ENCODE results near the gene BABAM2.

The BABAM2 gene

DNA sequence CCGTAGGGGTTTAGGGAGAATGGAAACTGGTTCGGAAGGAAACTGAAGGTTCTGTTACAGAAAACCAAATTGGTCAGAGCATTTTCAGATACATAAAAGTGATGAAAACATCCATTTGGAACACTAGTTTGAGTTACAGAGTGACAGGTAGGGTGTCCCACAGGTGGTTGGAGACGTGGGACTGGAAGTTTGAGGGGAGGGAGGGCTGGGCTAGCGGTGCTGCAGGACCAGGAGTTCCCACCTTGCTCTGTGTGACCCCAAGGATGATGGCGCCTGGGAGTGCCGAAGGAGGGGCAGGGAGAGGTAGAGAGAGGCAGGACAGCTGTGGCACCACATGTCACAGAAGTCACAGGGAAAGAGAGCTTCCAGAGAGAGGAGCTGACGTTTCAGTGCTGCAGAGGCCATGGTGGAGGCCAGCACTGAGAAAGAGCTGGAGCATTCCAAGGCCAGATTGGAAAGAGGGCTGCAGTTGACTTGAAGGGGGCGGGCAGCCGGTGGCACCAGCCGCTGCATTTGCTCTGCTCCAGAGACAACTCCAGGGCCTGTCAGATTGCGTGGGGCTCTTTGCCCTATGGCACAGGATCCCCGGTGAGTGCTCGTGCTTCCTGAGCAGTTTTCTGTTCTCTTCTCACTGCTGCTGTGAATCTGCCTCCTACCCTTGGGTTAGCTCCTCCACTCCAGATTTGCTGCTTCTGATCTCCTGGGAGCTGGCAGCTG, 445.9 kb downstream of the BABAM2 start:
- Histone ChIP-seq H3K4me1 (no peaks in the 10 kb centered on the region), H3K27me3 (ENCODE audit: low read depth) (no peaks in the 10 kb centered on the region), H3K9me3 (no peaks in the 10 kb centered on the region), H3K36me3 (replicated peaks) (no peaks in the 10 kb centered on the region), H3K4me3 (no peak overlapping the region)
- DNase-seq (ENCODE audit: low spot score in 2 of 2) = no peak
- in situ Hi-C loops (cut with MboI; ENCODE audit: low sequenced_read_pairs) = no loop called here

DNA sequence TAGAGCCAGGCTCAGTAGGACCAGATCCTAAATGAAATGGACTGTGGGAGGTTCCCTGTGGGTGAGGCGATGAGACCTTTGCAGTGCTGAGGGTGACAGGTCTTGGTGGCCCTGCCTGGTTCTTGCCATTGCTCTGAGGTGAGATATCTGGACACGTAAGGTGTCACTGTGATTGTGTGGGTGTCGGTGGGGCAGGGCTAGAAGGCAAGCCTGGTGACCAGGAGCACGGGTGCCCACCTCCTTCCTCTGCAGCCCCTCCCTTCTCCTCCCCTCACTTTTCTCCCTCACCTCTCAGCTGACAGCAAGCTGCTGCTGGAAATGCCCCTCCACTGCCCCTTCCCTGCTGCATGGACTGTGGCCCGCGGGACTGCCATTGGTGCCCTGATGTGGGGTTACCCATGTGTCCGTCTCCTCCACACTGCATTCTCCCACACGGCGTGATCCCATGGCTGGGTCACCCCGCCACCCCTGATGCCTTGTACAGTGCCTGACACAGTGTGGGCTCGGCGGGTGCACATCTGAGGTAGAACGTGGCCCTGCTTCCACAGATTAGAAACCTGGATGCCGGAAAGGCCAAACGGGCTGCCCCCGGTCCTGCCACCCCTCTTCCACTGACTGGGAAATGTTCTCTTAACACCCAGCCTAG, 446.6 kb downstream of the BABAM2 start:
- no peak for DNase-seq (ENCODE audit: low spot score in 2 of 2)
- Histone ChIP-seq H3K27me3 (ENCODE audit: low read depth) (no peaks in the 10 kb centered on the region), H3K4me1 (no peaks in the 10 kb centered on the region), H3K9me3 (no peaks in the 10 kb centered on the region), H3K4me3 (no peak overlapping the region), H3K36me3 (replicated peaks) (no peaks in the 10 kb centered on the region)
- in situ Hi-C loops (cut with MboI; ENCODE audit: low sequenced_read_pairs) = no loop called here

DNA sequence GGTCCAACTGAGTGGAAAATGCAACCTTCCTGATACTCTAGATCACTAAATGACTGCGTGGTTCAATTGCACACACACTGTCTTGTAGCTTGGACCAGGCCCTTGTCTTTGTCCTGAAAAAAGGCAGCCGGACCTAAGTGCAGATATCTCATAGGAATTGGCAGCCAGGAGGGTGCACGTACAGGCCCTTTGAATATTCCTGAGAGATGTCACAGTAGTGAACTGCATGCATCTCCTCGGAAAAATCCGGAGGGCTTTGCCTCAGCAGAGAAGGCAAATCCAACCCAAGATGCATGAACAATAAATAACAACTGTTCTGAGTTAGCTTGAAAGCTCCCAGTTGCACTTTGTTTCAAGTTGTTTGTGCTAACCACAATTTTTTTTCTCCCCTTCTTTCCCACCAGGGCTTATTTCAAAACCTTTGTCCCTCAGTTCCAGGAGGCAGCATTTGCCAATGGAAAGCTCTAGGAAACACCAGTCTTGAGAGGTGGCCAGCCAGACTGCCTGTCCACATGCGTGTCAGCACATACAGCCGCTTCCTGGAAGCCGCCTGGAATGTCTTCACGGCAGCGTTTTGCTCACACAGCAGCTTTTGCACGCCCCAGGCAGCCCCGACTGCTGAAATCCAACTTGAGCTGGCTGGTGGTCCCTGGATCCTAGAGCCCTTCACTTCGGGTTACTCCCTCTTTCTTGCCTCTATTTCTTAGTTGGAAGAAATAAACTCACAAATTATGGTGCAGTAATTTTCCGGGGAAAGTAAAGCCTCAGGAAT, 447.7 kb downstream of the BABAM2 start:
- in situ Hi-C loops (cut with MboI; ENCODE audit: low sequenced_read_pairs) = no loop called here
- no peak overlapping the region for H3K4me3 ChIP-seq
- no peaks in the 10 kb centered on the region for H3K9me3 ChIP-seq
- no peaks in the 10 kb centered on the region for H3K36me3 ChIP-seq (replicated peaks)
- DNase-seq (ENCODE audit: low spot score in 2 of 2) = no peak
- H3K4me1 ChIP-seq = no peaks in the 10 kb centered on the region
- H3K27me3 ChIP-seq (ENCODE audit: low read depth) = no peaks in the 10 kb centered on the region

DNA sequence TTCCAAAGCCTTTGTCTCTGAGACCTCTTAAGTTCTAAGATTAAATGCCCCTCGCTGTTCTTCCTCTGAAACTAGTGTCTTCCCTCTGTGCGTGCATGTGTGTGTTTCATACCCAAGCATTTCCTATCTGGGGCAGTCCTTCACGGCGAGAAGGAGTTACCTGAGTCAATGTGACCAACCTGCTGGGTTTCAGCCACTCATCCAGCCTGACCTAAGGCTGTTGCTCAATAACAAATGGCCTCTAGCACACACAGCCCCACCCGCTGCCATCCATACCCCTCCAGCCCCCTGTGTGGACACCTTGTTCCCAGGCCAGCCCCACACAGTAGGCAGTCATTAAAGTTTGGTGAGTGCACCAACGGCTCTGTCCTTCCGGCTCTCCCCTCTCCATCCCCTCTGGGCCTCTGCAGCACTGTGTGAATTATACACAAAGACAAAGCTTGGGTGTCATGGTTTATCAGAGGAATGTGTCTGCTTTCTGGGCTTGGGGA, 448.3 kb downstream of the BABAM2 start:
- no peak overlapping the region for H3K4me3 ChIP-seq

DNA sequence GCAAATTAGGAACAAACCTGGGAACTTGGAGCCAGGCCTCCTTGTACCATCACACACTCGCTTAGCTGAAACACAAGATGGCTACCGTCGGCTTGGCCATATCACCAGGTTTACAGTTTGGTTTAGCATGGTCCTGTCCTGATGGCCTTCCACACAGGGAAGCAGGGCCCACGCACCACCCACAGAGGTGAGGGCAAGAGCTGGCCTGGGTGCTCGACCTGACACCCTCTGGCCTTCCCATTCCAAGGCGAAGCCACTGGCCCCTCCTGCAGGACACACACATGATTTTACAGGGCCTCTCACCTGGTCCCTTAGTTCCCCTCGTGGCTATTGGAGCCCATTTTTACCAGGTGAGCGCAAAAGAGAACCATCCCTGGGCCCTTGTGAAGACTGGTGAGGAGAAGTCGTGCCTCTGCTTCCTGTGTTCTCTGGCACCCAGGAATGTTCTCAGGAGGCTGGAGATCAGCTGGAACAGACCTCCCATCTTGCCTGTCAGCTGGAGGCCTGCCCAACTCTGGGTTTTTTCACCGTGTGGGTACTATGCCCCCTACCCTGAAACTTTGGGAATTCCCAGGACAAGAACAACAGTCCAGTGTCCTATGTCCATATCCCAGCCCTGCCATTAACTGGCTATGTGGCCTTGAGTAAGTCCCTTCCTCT, 449.1 kb downstream of the BABAM2 start:
- DNase-seq (ENCODE audit: low spot score in 2 of 2) = no peak
- Histone ChIP-seq H3K4me1 (no peaks in the 10 kb centered on the region), H3K27me3 (ENCODE audit: low read depth) (no peaks in the 10 kb centered on the region), H3K36me3 (replicated peaks) (no peaks in the 10 kb centered on the region), H3K9me3 (no peaks in the 10 kb centered on the region), H3K4me3 (no peak overlapping the region)
- in situ Hi-C loops (cut with MboI; ENCODE audit: low sequenced_read_pairs) = no loop called here

More for the DNA sequence above, 448.3 kb downstream of the BABAM2 start:
- no peaks in the 10 kb centered on the region for H3K27me3 ChIP-seq (ENCODE audit: low read depth)
- no peaks in the 10 kb centered on the region for H3K36me3 ChIP-seq (replicated peaks)
- DNase-seq (ENCODE audit: low spot score in 2 of 2) = no peak
- H3K4me1 ChIP-seq = no peaks in the 10 kb centered on the region
- H3K9me3 ChIP-seq = no peaks in the 10 kb centered on the region
- in situ Hi-C loops (cut with MboI; ENCODE audit: low sequenced_read_pairs) = no loop called here

DNA sequence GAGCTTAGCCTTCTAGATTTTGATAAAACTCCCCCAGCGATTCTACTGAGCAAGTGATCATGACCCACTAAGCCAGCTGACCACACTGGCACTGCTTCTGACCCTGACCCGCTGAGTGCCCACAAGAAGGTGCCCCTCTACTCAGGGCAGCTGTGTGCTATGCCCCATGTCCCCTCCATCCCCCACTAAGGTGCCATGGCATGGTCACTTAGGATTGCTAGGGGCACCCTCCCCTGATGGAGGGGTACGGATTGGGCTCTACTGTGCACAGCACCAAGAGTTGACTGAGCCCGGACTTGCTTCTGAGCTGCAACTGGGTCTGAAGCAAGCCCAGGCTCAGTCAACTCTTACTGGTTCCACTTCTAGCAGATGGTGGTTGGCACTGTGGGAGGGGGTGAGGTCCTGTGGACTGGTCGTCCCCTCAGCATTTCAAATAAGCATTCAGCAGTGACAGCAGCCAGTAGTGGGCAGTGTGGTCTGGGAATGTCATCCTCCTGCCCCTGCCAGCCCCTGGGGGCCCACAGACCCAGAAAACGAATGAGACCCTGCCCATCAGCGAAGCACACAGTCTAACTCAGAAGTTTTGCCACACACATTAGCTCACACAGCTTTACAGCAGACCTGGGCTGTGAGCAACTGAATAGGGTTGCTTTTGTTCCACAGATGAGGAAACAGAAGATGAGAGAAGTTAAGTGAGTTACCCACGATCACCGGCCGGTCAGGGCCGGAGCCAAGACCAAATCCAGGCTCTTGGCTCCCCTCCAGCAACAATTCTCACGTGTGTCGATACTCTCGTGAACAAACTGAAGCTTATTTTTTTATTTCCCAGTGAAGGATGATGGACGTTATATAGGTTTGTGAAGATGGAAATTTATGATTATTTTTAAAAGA, 450.0 kb downstream of the BABAM2 start:
- Histone ChIP-seq H3K4me1 (no peaks in the 10 kb centered on the region), H3K27me3 (ENCODE audit: low read depth) (no peaks in the 10 kb centered on the region), H3K36me3 (replicated peaks) (no peaks in the 10 kb centered on the region), H3K4me3 (no peak overlapping the region), H3K9me3 (no peaks in the 10 kb centered on the region)
- in situ Hi-C loops (cut with MboI; ENCODE audit: low sequenced_read_pairs) = no loop called here
- DNase-seq (ENCODE audit: low spot score in 2 of 2) = no peak

DNA sequence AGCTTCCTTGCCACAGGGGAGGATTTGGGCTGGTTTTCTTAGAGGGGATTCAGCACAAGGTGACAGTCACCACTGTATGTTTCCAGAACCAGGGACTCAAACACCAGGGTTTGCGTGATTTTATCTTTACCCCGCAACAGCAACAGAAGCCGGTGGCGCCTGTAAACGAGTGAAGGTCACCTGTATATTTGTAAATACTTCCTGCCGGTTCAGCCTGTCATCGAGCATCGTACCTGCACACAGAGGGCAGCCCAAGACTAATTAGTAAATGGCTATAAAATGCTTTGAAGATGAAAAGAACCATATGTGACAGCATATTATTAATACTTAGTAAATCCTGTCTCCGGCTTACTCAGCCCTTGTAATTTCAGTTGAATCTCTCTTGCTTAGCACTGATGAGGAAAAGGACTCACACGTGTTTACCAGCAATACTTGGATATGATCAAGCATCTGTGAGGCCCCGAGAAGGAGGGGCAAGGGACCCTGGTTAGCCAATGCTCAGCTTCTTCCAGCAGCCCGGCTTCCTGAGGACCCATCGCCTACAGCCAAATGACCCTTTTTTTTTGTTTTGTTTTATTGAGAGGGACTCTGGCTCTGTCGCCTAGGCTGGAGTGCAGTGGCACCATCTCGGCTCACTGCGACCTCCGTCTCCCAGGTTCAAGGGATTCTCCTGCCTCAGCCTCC, 450.8 kb downstream of the BABAM2 start:
- Histone ChIP-seq H3K27me3 (ENCODE audit: low read depth) (no peaks in the 10 kb centered on the region), H3K36me3 (replicated peaks) (no peaks in the 10 kb centered on the region), H3K4me1 (no peaks in the 10 kb centered on the region), H3K4me3 (no peak overlapping the region), H3K9me3 (no peaks in the 10 kb centered on the region)
- no peak for DNase-seq (ENCODE audit: low spot score in 2 of 2)
- in situ Hi-C loops (cut with MboI; ENCODE audit: low sequenced_read_pairs) = no loop called here

DNA sequence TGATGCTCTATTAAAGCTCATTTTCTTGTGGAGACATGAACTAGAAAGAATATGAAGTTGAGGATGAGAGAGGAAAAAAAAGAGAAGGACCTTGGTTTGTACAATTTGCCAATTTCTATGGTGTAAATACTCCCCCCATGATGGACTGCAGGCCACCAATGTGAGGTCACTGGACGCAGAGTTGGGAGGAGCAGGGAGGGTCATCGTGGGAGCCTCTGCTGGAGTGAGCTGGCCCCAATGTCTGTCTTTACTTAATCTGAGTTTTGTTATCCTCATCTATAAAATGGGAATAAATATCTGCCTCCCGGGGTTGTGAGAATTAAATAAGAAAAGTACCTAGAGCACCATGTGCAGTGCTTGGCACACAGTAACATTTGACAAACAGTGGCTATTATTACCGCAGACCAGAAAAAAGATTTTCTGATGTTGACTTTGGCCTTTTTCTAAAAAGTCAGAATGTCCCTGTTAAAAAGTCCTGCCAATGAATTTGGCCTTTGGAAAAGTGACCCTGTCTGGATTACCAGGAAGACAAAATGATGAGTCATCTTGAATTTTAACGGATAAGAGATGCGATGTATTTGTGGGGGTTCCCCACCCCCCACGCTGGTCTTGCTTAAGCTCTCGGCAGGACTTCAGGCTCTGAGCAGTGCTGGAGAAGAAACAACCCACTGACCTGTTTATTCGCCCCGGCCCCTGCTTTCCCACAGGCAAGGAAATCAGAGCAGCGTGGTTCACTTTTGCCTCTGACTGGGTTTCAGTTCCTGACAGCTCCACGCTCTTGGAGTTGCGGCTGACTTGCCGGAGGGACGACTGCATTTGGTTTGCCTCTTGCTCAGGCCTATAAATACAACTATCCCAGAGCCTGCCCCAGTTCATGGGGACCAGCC, 451.8 kb downstream of the BABAM2 start:
- Histone ChIP-seq H3K9me3 (no peaks in the 10 kb centered on the region), H3K36me3 (replicated peaks) (no peaks in the 10 kb centered on the region), H3K4me3 (no peak overlapping the region), H3K4me1 (no peaks in the 10 kb centered on the region), H3K27me3 (ENCODE audit: low read depth) (no peaks in the 10 kb centered on the region)
- no peak for DNase-seq (ENCODE audit: low spot score in 2 of 2)
- in situ Hi-C loops (cut with MboI; ENCODE audit: low sequenced_read_pairs) = no loop called here

DNA sequence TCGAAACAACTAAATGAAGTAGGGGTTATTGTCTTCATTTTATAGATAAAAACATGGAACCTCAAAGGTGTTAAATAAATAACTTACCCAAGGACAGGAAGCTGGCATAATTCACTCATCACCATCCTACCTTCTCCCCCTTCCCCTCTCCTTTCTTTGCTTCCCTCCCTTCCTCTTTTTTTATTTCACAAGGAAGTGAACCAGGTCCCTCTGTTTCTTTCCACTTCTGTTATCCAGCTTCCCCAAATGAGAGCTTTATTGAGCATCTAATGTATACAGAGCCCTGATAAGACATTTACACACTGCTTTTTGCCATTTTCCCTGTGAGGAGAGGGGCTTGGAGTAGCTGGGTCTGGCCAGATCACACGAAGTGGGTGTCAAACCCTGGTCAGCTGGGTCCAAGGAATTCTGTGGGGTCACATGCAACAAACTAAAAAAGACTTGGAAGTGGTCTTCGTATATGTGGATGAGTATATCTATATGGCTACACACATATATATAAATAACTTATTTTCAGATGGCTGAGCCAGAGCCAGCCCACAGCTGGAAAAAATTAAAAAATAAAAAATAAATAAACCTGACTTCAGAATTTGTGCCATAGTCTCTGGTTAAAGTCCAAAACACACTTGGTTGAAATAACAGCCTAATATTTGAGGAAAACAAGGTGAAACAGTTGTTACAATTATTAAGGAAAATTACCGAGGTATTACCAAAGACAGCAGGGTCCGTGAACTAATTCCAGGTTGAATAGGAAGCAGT, 452.8 kb downstream of the BABAM2 start:
- no peaks in the 10 kb centered on the region for H3K36me3 ChIP-seq (replicated peaks)
- no peaks in the 10 kb centered on the region for H3K9me3 ChIP-seq
- H3K27me3 ChIP-seq (ENCODE audit: low read depth) = no peaks in the 10 kb centered on the region
- no peaks in the 10 kb centered on the region for H3K4me1 ChIP-seq
- in situ Hi-C loops (cut with MboI; ENCODE audit: low sequenced_read_pairs) = no loop called here
- no peak overlapping the region for H3K4me3 ChIP-seq
- DNase-seq (ENCODE audit: low spot score in 2 of 2) = no peak

DNA sequence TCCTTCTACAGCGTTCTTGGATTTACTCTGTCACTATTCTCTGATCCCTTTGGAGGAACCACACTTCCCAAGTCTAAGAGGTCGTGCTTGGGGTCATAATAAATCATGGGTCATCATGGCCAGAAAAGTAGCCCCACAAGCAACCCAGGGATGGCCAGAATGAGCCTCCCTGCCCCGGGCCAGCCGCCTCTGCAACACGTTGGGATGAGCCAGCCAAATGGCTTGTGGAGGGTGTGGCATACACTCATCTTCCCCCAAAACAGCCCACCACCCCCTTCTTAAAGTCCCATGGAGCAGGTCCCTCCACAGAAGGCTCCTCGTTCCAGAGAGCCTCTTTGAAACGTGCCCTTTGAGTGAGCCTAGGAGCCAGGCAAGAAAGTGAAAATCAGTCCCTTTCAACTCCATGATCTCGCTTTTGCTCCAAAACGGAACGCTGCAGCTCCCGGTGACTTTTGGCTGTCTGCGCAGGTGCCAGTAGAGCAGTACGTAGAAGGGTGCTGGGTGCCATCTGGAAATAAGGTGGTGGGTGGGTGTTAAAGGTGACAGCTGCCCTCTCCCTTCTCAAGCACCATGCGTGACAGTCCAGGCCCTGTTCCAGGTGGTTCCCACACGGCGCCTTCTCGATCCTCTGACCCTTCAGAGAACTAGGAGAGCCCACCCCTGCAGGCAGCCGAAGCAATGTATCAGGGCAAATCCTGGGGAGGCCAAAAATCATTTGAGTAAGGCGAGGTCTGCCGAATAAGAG, 453.6 kb downstream of the BABAM2 start:
- Histone ChIP-seq H3K27me3 (ENCODE audit: low read depth) (no peaks in the 10 kb centered on the region), H3K9me3 (no peaks in the 10 kb centered on the region), H3K4me1 (no peaks in the 10 kb centered on the region), H3K36me3 (replicated peaks) (no peaks in the 10 kb centered on the region), H3K4me3 (no peak overlapping the region)
- no peak for DNase-seq (ENCODE audit: low spot score in 2 of 2)
- in situ Hi-C loops (cut with MboI; ENCODE audit: low sequenced_read_pairs) = no loop called here
